ENCODE results near the gene ZC3H10. TPM values are rescaled to one million over a fixed set of nuclear protein-coding genes. Genes with fewer than 3 reads are reported as not detected.

ZC3H10 gene
- total and polyA plus RNA-seq, 2 experiments from 2014 or later: 2.7 to 5.4 TPM

- Mint-ChIP-seq H3K27me3 (ENCODE audit: insufficient read depth, low read depth, poor library complexity) (peaks cover 1% of the 10 kb centered on the region), H3K27ac (no peak overlapping the region), H3K4me1 (peaks cover 5% of the 10 kb centered on the region; the same call in 2 of the 3 replicates), H3K9me3 (no peaks in the 10 kb centered on the region), H3K4me3 (no peak overlapping the region), H3K36me3 (ENCODE audit: low read depth) (peaks cover 42% of the 10 kb centered on the region)
- Histone ChIP-seq H3K4me1 (ENCODE audit: insufficient read depth) (peaks cover 5% of the 10 kb centered on the region; the same call in 1 of the 2 replicates), H3K9me2 (ENCODE audit: insufficient read depth) (no peaks in the 10 kb centered on the region), H3K27ac (ENCODE audit: low read depth) (no peak overlapping the region), H3K4me3 (no peak overlapping the region), H3F3A (replicated peaks; ENCODE audit: low read depth) (peaks cover 17% of the 10 kb centered on the region), H3K36me3 (ENCODE audit: insufficient read depth) (peaks cover 27% of the 10 kb centered on the region), H4K20me1 (replicated peaks; ENCODE audit: insufficient read depth) (no peaks in the 10 kb centered on the region; the same call in 1 of the 2 replicates), H3K27me3 (ENCODE audit: insufficient read depth) (no peaks in the 10 kb centered on the region), H3K79me2 (replicated peaks; ENCODE audit: insufficient read depth) (no peaks in the 10 kb centered on the region), H3K4me2 (no peak overlapping the region), H2AFZ (no peak overlapping the region)
- no peak for TF ChIP-seq NANOG (IDR thresholded peaks at IDR 0.05; ENCODE audit: borderline replicate concordance)
- no peak for TF ChIP-seq CREB1 (CRISPR knock-in tag; IDR thresholded peaks at IDR 0.05; ENCODE audit: low read depth)
- no peak for TF ChIP-seq ZNF462 (CRISPR knock-in tag; IDR thresholded peaks at IDR 0.05)
- no peak for TF ChIP-seq CTCF (conservative IDR thresholded peaks at IDR 0.05; ENCODE audit: low read depth in 2 of 2)
- TF ChIP-seq ZNF331 (CRISPR knock-in tag; IDR thresholded peaks at IDR 0.05; ENCODE audit: low read depth): no peak
- TF ChIP-seq EZH2 (IDR thresholded peaks at IDR 0.05; ENCODE audit: low read depth, unreplicated experiment): no peak
- no peak for TF ChIP-seq POLR2AphosphoS5 (IDR thresholded peaks at IDR 0.05; ENCODE audit: low read depth)
- TF ChIP-seq ETS1 (IDR thresholded peaks at IDR 0.05): no peak
- TF ChIP-seq STAT1 (IDR thresholded peaks at IDR 0.05; ENCODE audit: unreplicated experiment): no peak
- no peak for TF ChIP-seq REST (IDR thresholded peaks at IDR 0.05; ENCODE audit: unreplicated experiment)
- no peak for TF ChIP-seq ZNF114 (CRISPR knock-in tag; IDR thresholded peaks at IDR 0.05)
- DNase-seq (ENCODE audit: low spot score): no peak
- no peak for ATAC-seq
Observed at GRCh38 chr12:56146492-56147460, 28.7 kb downstream of the ZC3H10 start.
